Uterus (tissue), 4 donors: ENCODE measurements around the gene LAMA1. TPM values are rescaled to one million over a fixed set of nuclear protein-coding genes. Genes with fewer than 3 reads are reported as not detected.

Experiments
- DNase-seq, 2 donors: peaks; one replicate each; pipeline ENCODE4 v3.0.0-alpha.2; 2019 to 2020
- H3K27ac ChIP-seq, 2 donors: fragments of 200-600 bp; sonication (generic); 1 replicate in 1 of 2; 2 replicates in 1 of 2; pipeline ENCODE4 v1.5.1; 2016 to 2018
- H3K27me3 ChIP-seq, 2 donors: fragments of 200-600 bp; sonication (generic); one replicate each; pipeline ENCODE4 v1.5.1; 2018 to 2019; ENCODE audit warnings: control low read depth in 1 of 2
- H3K36me3 ChIP-seq, 2 donors: fragments of 200-600 bp; sonication (generic); one replicate each; pipeline ENCODE4 v1.5.1; 2019; ENCODE audit warnings: control low read depth in 1 of 2
- H3K4me1 ChIP-seq, 2 donors: fragments of 200-600 bp; sonication (generic); one replicate each; pipeline ENCODE4 v1.5.1; 2018 to 2019; ENCODE audit warnings: control low read depth in 1 of 2
- H3K4me3 ChIP-seq, 2 donors: fragments of 200-600 bp; sonication (generic); 1 replicate in 1 of 2; 2 replicates in 1 of 2; pipeline ENCODE4 v1.5.1; 2018 to 2019; ENCODE audit warnings: mild to moderate bottlenecking in 1 of 2
- H3K9me3 ChIP-seq, 2 donors: fragments of 200-600 bp; sonication (generic); one replicate each; pipeline ENCODE4 v1.5.1; 2019; ENCODE audit warnings: control low read depth in 1 of 2
- CTCF ChIP-seq, 4 experiments: fragments of 200-600 bp in 2 of 4; fragments of 450-650 bp in 2 of 4; sonication (generic) in 2 of 4; IDR thresholded peaks; one replicate each; pipeline ENCODE4 v1.5.1; 2016 to 2019; ENCODE audit warnings: antibody characterized with exemption in 4 of 4, mild to moderate bottlenecking in 2 of 4, moderate library complexity in 1 of 4
- POLR2A ChIP-seq, 2 donors: fragments of 450-650 bp; IDR thresholded peaks; one replicate each; pipeline ENCODE4 v1.6.1; 2016; ENCODE audit warnings: antibody characterized with exemption in 2 of 2, mild to moderate bottlenecking in 1 of 2, moderate library complexity in 1 of 2
- intact Hi-C: fragments of 100-400 bp; cut with DNase I; formaldehyde crosslinking; loops from one replicate; pipeline ENCODE4 v1.15.1; 2023; ENCODE audit warnings: low total_unique reads
- total RNA-seq, 4 donors: library from RNA; depleted of rRNA in 3 of 4; stranded (reverse); fragments of >200 nt in 3 of 4; gene quantifications; one replicate each; pipeline versions ENCODE4 v1.1.0 to v1.2.4, GENCODE V29; 2014 to 2023
- donor health status: DM: yes; HTN: yes; CAD: no.

LAMA1 gene
- total RNA-seq, 4 donors from 2014 or later: 0.88 to 13.5 (median 2.1) TPM

- TF ChIP-seq POLR2A (IDR thresholded peaks at IDR 0.05): no peak
- no peak for TF ChIP-seq CTCF (IDR thresholded peaks at IDR 0.05)
- no peak overlapping the region for H3K4me3 ChIP-seq
- H3K4me1 ChIP-seq: no peaks in the 10 kb centered on the region
- intact Hi-C loops: no loop called here
- no peaks in the 10 kb centered on the region for H3K36me3 ChIP-seq
- no peaks in the 10 kb centered on the region for H3K27me3 ChIP-seq
- no peaks in the 10 kb centered on the region for H3K9me3 ChIP-seq
- DNase-seq: no peak
- no peak overlapping the region for H3K27ac ChIP-seq
Measured at GRCh38 chr18:7062236-7062635, 55.4 kb downstream of the LAMA1 start.

- Histone ChIP-seq H3K4me3 (no peak overlapping the region), H3K9me3 (no peaks in the 10 kb centered on the region), H3K27ac (no peak overlapping the region), H3K36me3 (no peaks in the 10 kb centered on the region), H3K4me1 (no peaks in the 10 kb centered on the region), H3K27me3 (no peaks in the 10 kb centered on the region)
- intact Hi-C loops: no loop called here
- no peak for TF ChIP-seq CTCF (IDR thresholded peaks at IDR 0.05)
- no peak for TF ChIP-seq POLR2A (IDR thresholded peaks at IDR 0.05)
- no peak for DNase-seq
Measured at GRCh38 chr18:7059276-7059675, 58.3 kb downstream of the LAMA1 start.

- TF ChIP-seq CTCF (IDR thresholded peaks at IDR 0.05) (no peak), POLR2A (IDR thresholded peaks at IDR 0.05) (no peak)
- intact Hi-C loops: no loop called here
- no peaks in the 10 kb centered on the region for H3K4me1 ChIP-seq
- H3K4me3 ChIP-seq: no peak overlapping the region
- no peak for DNase-seq
- H3K9me3 ChIP-seq: no peaks in the 10 kb centered on the region
- no peaks in the 10 kb centered on the region for H3K27me3 ChIP-seq
- no peak overlapping the region for H3K27ac ChIP-seq
- H3K36me3 ChIP-seq: no peaks in the 10 kb centered on the region
Measured at GRCh38 chr18:7056026-7056425, 61.6 kb downstream of the LAMA1 start.

GRCh38 chr18:7049951-7050350 lies 67.6 kb downstream of the LAMA1 start:
- Histone ChIP-seq H3K9me3 (no peaks in the 10 kb centered on the region), H3K4me3 (no peak overlapping the region), H3K27me3 (no peaks in the 10 kb centered on the region), H3K27ac (no peak overlapping the region), H3K4me1 (no peaks in the 10 kb centered on the region), H3K36me3 (no peaks in the 10 kb centered on the region)
- no peak for DNase-seq
- TF ChIP-seq CTCF (IDR thresholded peaks at IDR 0.05) (no peak), POLR2A (IDR thresholded peaks at IDR 0.05) (no peak)
- intact Hi-C loops: no loop called here

GRCh38 chr18:7048081-7048480 lies 69.5 kb downstream of the LAMA1 start:
- no peak for DNase-seq
- Histone ChIP-seq H3K27ac (no peak overlapping the region), H3K9me3 (no peaks in the 10 kb centered on the region), H3K4me1 (no peaks in the 10 kb centered on the region), H3K36me3 (no peaks in the 10 kb centered on the region), H3K27me3 (no peaks in the 10 kb centered on the region), H3K4me3 (no peak overlapping the region)
- TF ChIP-seq POLR2A (IDR thresholded peaks at IDR 0.05) (no peak), CTCF (IDR thresholded peaks at IDR 0.05) (no peak)
- intact Hi-C loops: no loop called here
